ENCODE data around the gene TSR3. TPM values are rescaled to one million over a fixed set of nuclear protein-coding genes. Genes with fewer than 3 reads are reported as not detected.

TSR3 gene
- total RNA-seq: 45.3 and 59.5 TPM in 2 replicates

GRCh38 chr16:1351582-1352362, at the start of gene TSR3, which contains the start of gene GNPTG:
Gene TSR3 (minus strand): TSS chr16:1351878. CDS start chr16:1351804, 74 bp downstream.
Gene GNPTG (plus strand): TSS chr16:1351931. CDS start chr16:1351966, 35 bp downstream.

GRCh38 chr16:1333149-1333812, 18.4 kb downstream of the TSR3 start, which contains the start of gene BAIAP3:
Gene BAIAP3 (plus strand): TSS chr16:1333645. CDS start chr16:1338550, 4,905 bp downstream.

GRCh38 chr16:1308977-1309885, 42.4 kb downstream of the TSR3 start, which contains the start of gene UBE2I:
Gene UBE2I (plus strand): TSS chr16:1309636. CDS start chr16:1314031, 4,395 bp downstream.

Other genes with a start within 250 kb of the TSR3 start
- 0.09 and 0.11 TPM in 2 replicates for gene CACNA1H, start 198.8 kb downstream of the TSR3 start, total RNA-seq
- not detected in 2 replicates for gene TPSG1, start 126.6 kb downstream of the TSR3 start, total RNA-seq
- gene TPSB2, start 121.7 kb downstream of the TSR3 start, total RNA-seq: not detected in 2 replicates
- 0.09 TPM in 1 of 2 replicates, not detected in the other for gene TPSAB1, start 111.2 kb downstream of the TSR3 start, total RNA-seq
- not detected in 2 replicates for gene TPSD1, start 95.8 kb downstream of the TSR3 start, total RNA-seq
- gene UBE2I, start 42.2 kb downstream of the TSR3 start, total RNA-seq: 28.9 and 43.6 TPM in 2 replicates
- 1.3 and 3.4 TPM in 2 replicates for gene BAIAP3, start 18.2 kb downstream of the TSR3 start, total RNA-seq
- gene GNPTG, start 53 bp upstream of the TSR3 start, total RNA-seq: 26.6 and 28.3 TPM in 2 replicates
- gene UNKL, start 62.8 kb upstream of the TSR3 start, total RNA-seq: 5.4 and 6.4 TPM in 2 replicates
- gene UQCC4, start 68.9 kb upstream of the TSR3 start, total RNA-seq: 16.3 and 19.2 TPM in 2 replicates
- gene PERCC1, start 79.2 kb upstream of the TSR3 start, total RNA-seq: not detected in 2 replicates
- 0.11 and 0.17 TPM in 2 replicates for gene CCDC154, start 92.7 kb upstream of the TSR3 start, total RNA-seq
- 57.4 and 72.2 TPM in 2 replicates for gene CLCN7, start 123.2 kb upstream of the TSR3 start, total RNA-seq
- gene PTX4, start 137.1 kb upstream of the TSR3 start, total RNA-seq: 0.11 and 0.17 TPM in 2 replicates
- 13.8 and 16.5 TPM in 2 replicates for gene TELO2, start 141.5 kb upstream of the TSR3 start, total RNA-seq
- 142 and 170 TPM in 2 replicates for gene TMEM204, start 181.8 kb upstream of the TSR3 start, total RNA-seq

All from dermis lymphatic vessel endothelial cell (primary cell).